Neuronal stem cell (in vitro differentiated cells): ENCODE results near the gene WFS1.

Experiments used
- DNase-seq: peaks from one replicate; pipeline ENCODE4 v3.0.0-alpha.2; 2013; ENCODE audit warnings: low spot score
- H2AFZ ChIP-seq: one replicate; pipeline ENCODE4 v1.6.1; 2013; ENCODE audit warnings: mild to moderate bottlenecking, low read length, inconsistent platforms
- H2AK5ac ChIP-seq: 2 replicates; pipeline ENCODE4 v1.6.1; 2013; ENCODE audit warnings: low read depth, mild to moderate bottlenecking, inconsistent platforms, low read length, moderate library complexity, mixed read lengths
- H2BK120ac ChIP-seq: 2 replicates; pipeline ENCODE4 v1.6.1; 2013; ENCODE audit warnings: low read depth, mild to moderate bottlenecking, inconsistent platforms, low read length, moderate library complexity, mixed read lengths
- H2BK12ac ChIP-seq: one replicate; pipeline ENCODE4 v1.6.1; 2013; ENCODE audit warnings: low read length, inconsistent platforms
- H2BK15ac ChIP-seq: 2 replicates; pipeline ENCODE4 v1.6.1; 2013; ENCODE audit warnings: mild to moderate bottlenecking, low read length, inconsistent platforms, mixed read lengths
- H2BK5ac ChIP-seq: one replicate; pipeline ENCODE4 v1.6.1; 2013; ENCODE audit warnings: inconsistent platforms, mild to moderate bottlenecking, low read length, moderate library complexity
- H3K14ac ChIP-seq: one replicate; pipeline ENCODE4 v1.6.1; 2013; ENCODE audit warnings: low read length, inconsistent platforms
- H3K18ac ChIP-seq: 2 replicates; pipeline ENCODE4 v1.6.1; 2013; ENCODE audit warnings: low read length, inconsistent platforms
- H3K23ac ChIP-seq: 2 replicates; pipeline ENCODE4 v1.6.1; 2013; ENCODE audit warnings: low read depth, mild to moderate bottlenecking, mixed read lengths, low read length, inconsistent platforms; ENCODE audit not compliant: poor library complexity
- H3K27ac ChIP-seq: replicated peaks from 3 replicates; pipeline ENCODE4 v1.5.1; 2013; ENCODE audit warnings: low read length, inconsistent platforms
- H3K27me3 ChIP-seq, 3 experiments: 2 replicates each; pipeline ENCODE4 v1.6.1; 2013; ENCODE audit warnings: low read length in 3 of 3, mild to moderate bottlenecking in 2 of 3, inconsistent platforms in 1 of 3, low read depth in 1 of 3, mixed read lengths in 1 of 3, moderate library complexity in 1 of 3; ENCODE audit not compliant: control insufficient read depth in 3 of 3, insufficient read depth in 3 of 3
- H3K36me3 ChIP-seq, 2 donors: replicated peaks in 1 of 2; 2 replicates each; pipeline ENCODE4 v1.6.1; 2013; ENCODE audit warnings: low read length in 2 of 2; ENCODE audit not compliant: control insufficient read depth in 2 of 2, insufficient read depth in 2 of 2
- H3K4ac ChIP-seq: 2 replicates; pipeline ENCODE4 v1.6.1; 2013; ENCODE audit warnings: inconsistent platforms, mild to moderate bottlenecking, low read length, moderate library complexity
- H3K4me1 ChIP-seq, 2 donors: 1 replicate in 1 of 2; 2 replicates in 1 of 2; pipeline ENCODE4 v1.6.1; 2013; ENCODE audit warnings: low read length in 2 of 2, low read depth in 1 of 2; ENCODE audit not compliant: control insufficient read depth in 2 of 2, insufficient read depth in 1 of 2
- H3K4me2 ChIP-seq: one replicate; pipeline ENCODE4 v1.6.1; 2013; ENCODE audit warnings: mild to moderate bottlenecking, low read length, inconsistent platforms; ENCODE audit not compliant: insufficient read depth, poor library complexity, severe bottlenecking
- H3K4me3 ChIP-seq, 2 donors: 2 replicates each; pipeline ENCODE4 v1.5.1; 2013; ENCODE audit warnings: low read length in 2 of 2, mild to moderate bottlenecking in 2 of 2, inconsistent platforms in 1 of 2, moderate library complexity in 1 of 2
- H3K79me1 ChIP-seq: one replicate; pipeline ENCODE4 v1.6.1; 2013; ENCODE audit warnings: low read depth, mild to moderate bottlenecking, inconsistent platforms, low read length, moderate library complexity
- H3K9ac ChIP-seq: one replicate; pipeline ENCODE4 v1.6.1; 2013; ENCODE audit warnings: mild to moderate bottlenecking, low read depth, low read length, inconsistent platforms; ENCODE audit not compliant: poor library complexity
- H3K9me3 ChIP-seq, 2 donors: replicated peaks in 1 of 2; 2 replicates each; pipeline versions ENCODE3 to v1.6.1; 2013; ENCODE audit warnings: low read length in 2 of 2, mild to moderate bottlenecking in 2 of 2, inconsistent platforms in 1 of 2, low read depth in 1 of 2, mixed read lengths in 1 of 2, moderate library complexity in 1 of 2; ENCODE audit not compliant: control insufficient read depth in 2 of 2, insufficient read depth in 1 of 2
- H4K8ac ChIP-seq: one replicate; pipeline ENCODE4 v1.6.1; 2013; ENCODE audit warnings: low read depth, mild to moderate bottlenecking, inconsistent platforms, low read length, moderate library complexity
- H4K91ac ChIP-seq: one replicate; pipeline ENCODE4 v1.6.1; 2013; ENCODE audit warnings: low read length, low read depth, mild to moderate bottlenecking, inconsistent platforms; ENCODE audit not compliant: poor library complexity
- WGBS, 2 donors: extraction: QIAGEN DNeasy Blood & Tissue Kit; methylation state at CpG; one replicate each; pipeline ENCODE4 v1.1.7; 2013; ENCODE audit warnings: missing lambda C conversion rate in 2 of 2, mixed read lengths in 1 of 2; ENCODE audit not compliant: insufficient read length in 2 of 2, insufficient replicate concordance in 1 of 2; ENCODE audit errors: extremely low coverage in 2 of 2; 5-methylcytosine and 5-hydroxymethylcytosine counted together

WFS1 gene

GRCh38 chr4:6307230-6307629, 37.6 kb downstream of the WFS1 start:
- peaks cover 3 to 4% of the 10 kb centered on the region in 2 donors for H3K4me1 ChIP-seq
- H3K18ac ChIP-seq: no peak overlapping the region
- peak overlapping the region; percentile 50 for H3K9ac ChIP-seq
- H3K27me3 ChIP-seq: peaks cover 0 to 16% (median 6%) of the 10 kb centered on the region in 3 experiments
- H3K79me1 ChIP-seq: peaks cover 2% of the 10 kb centered on the region
- H2BK15ac ChIP-seq: peak overlapping the region; percentile 20
- no peak overlapping the region for H4K91ac ChIP-seq
- peak overlapping the region; percentile 25 for H2AK5ac ChIP-seq
- no peak overlapping the region for H2BK5ac ChIP-seq
- no peak overlapping the region for H3K27ac ChIP-seq
- no peak overlapping the region for H4K8ac ChIP-seq
- H3K4me3 ChIP-seq: no peak overlapping the region
- no peak for DNase-seq
- H3K36me3 ChIP-seq: peaks cover 13 to 17% of the 10 kb centered on the region in 2 donors
- no peak overlapping the region for H3K23ac ChIP-seq
- no peak overlapping the region for H2BK12ac ChIP-seq
- no peak overlapping the region for H3K4me2 ChIP-seq
- no peak overlapping the region for H3K4ac ChIP-seq
- peaks cover 9 to 11% of the 10 kb centered on the region in 2 donors for H3K9me3 ChIP-seq
- no peak overlapping the region for H2AFZ ChIP-seq
- no peak overlapping the region for H3K14ac ChIP-seq
- H2BK120ac ChIP-seq: no peak overlapping the region
- WGBS, 2 donors: no CpG with 5 or more reads among the region's 12 CpGs

DNA sequence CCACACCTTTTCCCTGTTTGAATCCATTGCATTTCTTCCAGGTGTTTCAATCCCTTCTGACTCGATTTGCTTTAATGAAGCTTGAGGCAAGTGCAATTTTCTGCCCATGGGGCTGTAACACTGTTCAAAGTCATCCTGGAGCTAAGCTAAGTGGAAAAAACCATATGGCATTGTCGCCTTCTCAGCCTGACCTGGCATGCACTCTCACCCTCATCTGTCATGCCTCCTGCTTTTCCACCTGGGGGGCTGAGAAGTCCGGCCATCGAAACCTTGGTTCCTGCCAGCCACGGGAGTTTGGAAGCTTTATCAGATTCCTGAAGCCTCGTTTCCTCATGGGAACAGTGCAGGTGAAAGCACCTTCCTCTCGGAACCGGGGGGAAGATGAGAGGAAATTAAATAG, 38.2 kb downstream of the WFS1 start:
- Histone ChIP-seq H2BK120ac (no peak overlapping the region), H3K79me1 (no peaks in the 10 kb centered on the region), H4K91ac (no peak overlapping the region), H3K14ac (no peak overlapping the region), H2BK15ac (no peak overlapping the region), H3K18ac (no peak overlapping the region), H2BK5ac (no peak overlapping the region), H2BK12ac (no peak overlapping the region), H3K36me3 (peaks cover 8 to 10% of the 10 kb centered on the region in 2 donors), H3K9ac (no peak overlapping the region), H3K9me3 (peaks cover 9 to 11% of the 10 kb centered on the region in 2 donors), H4K8ac (no peak overlapping the region), H3K4me1 (peaks cover 3 to 4% of the 10 kb centered on the region in 2 donors), H2AFZ (no peak overlapping the region), H3K23ac (no peak overlapping the region), H3K27ac (no peak overlapping the region), H3K4me3 (no peak overlapping the region), H3K4ac (no peak overlapping the region), H3K27me3 (peaks cover 0 to 16% (median 6%) of the 10 kb centered on the region in 3 experiments), H3K4me2 (no peak overlapping the region), H2AK5ac (no peak overlapping the region)
- no peak for DNase-seq
- no CpG with 5 or more reads among the region's 8 CpGs for WGBS, 2 donors

GRCh38 chr4:6308899-6309643, 39.4 kb downstream of the WFS1 start:
- no CpG with 5 or more reads among the region's 65 CpGs for WGBS, 2 donors
- no peak overlapping the region for H2BK120ac ChIP-seq
- DNase-seq: peak; percentile 57
- H4K91ac ChIP-seq: no peak overlapping the region
- no peak overlapping the region for H3K4ac ChIP-seq
- peak overlapping the region; percentile 18 for H2BK12ac ChIP-seq
- peak overlapping the region; percentile 98 for H2AFZ ChIP-seq
- H3K14ac ChIP-seq: no peak overlapping the region
- no peak overlapping the region for H2BK15ac ChIP-seq
- peaks cover 0 to 18% (median 6%) of the 10 kb centered on the region in 3 experiments for H3K27me3 ChIP-seq
- H3K18ac ChIP-seq: peak overlapping the region; percentile 92
- H2BK5ac ChIP-seq: no peak overlapping the region
- no peaks in the 10 kb centered on the region for H3K79me1 ChIP-seq
- H3K4me1 ChIP-seq: peaks cover 3 to 4% of the 10 kb centered on the region in 2 donors
- H4K8ac ChIP-seq: no peak overlapping the region
- no peak overlapping the region for H2AK5ac ChIP-seq
- H3K4me2 ChIP-seq: peak overlapping the region; percentile 55
- H3K23ac ChIP-seq: peak overlapping the region; percentile 39
- H3K9me3 ChIP-seq: peaks cover 9 to 11% of the 10 kb centered on the region in 2 donors
- peak overlapping the region; percentile 51 for H3K9ac ChIP-seq
- H3K27ac ChIP-seq: no peak overlapping the region
- H3K36me3 ChIP-seq: peaks cover 0 to 5% of the 10 kb centered on the region in 2 donors
- H3K4me3 ChIP-seq: peak overlapping the region; percentile 53 to 81

GRCh38 chr4:6309777-6310176, 40.1 kb downstream of the WFS1 start:
- H2BK15ac ChIP-seq: no peak overlapping the region
- H3K9ac ChIP-seq: peak overlapping the region; percentile 61
- H3K27me3 ChIP-seq: peaks cover 0 to 18% (median 6%) of the 10 kb centered on the region in 3 experiments
- no CpG with 5 or more reads among the region's 7 CpGs for WGBS, 2 donors
- no peak overlapping the region for H2BK120ac ChIP-seq
- H3K4me3 ChIP-seq: peak overlapping the region; percentile 47 to 53
- H2AFZ ChIP-seq: peak overlapping the region; percentile 98
- DNase-seq: no peak
- no peak overlapping the region for H2AK5ac ChIP-seq
- H2BK12ac ChIP-seq: no peak overlapping the region
- H2BK5ac ChIP-seq: no peak overlapping the region
- H3K18ac ChIP-seq: no peak overlapping the region
- peaks cover 9 to 11% of the 10 kb centered on the region in 2 donors for H3K9me3 ChIP-seq
- H4K8ac ChIP-seq: no peak overlapping the region
- H3K23ac ChIP-seq: no peak overlapping the region
- no peak overlapping the region for H3K27ac ChIP-seq
- peaks cover 3 to 4% of the 10 kb centered on the region in 2 donors for H3K4me1 ChIP-seq
- H3K79me1 ChIP-seq: no peaks in the 10 kb centered on the region
- no peak overlapping the region for H4K91ac ChIP-seq
- H3K4me2 ChIP-seq: no peak overlapping the region
- H3K4ac ChIP-seq: no peak overlapping the region
- H3K36me3 ChIP-seq: no peaks in the 10 kb centered on the region
- H3K14ac ChIP-seq: no peak overlapping the region
